Thyroid gland (tissue), 4 donors: ENCODE data around the gene ACAP2. TPM values are rescaled to one million over a fixed set of nuclear protein-coding genes. Genes with fewer than 3 reads are reported as not detected.

ENCODE experiments used
- DNase-seq, 2 donors: peaks; one replicate each; pipeline ENCODE4 v3.0.0-alpha.2; 2019
- H3K27ac ChIP-seq, 3 donors: fragments of 200-600 bp; sonication (generic); 1 replicate in 2 of 3; 2 replicates in 1 of 3; pipeline ENCODE4 v1.5.1; 2016 to 2019; ENCODE audit warnings: mild to moderate bottlenecking in 1 of 3, moderate library complexity in 1 of 3
- H3K27me3 ChIP-seq: fragments of 200-600 bp; sonication (generic); one replicate; pipeline ENCODE4 v1.5.1; 2019
- H3K36me3 ChIP-seq, 2 donors: fragments of 200-600 bp; sonication (generic); one replicate each; pipeline ENCODE4 v1.5.1; 2016 to 2019
- H3K4me1 ChIP-seq, 2 donors: fragments of 200-600 bp; sonication (generic); one replicate each; pipeline ENCODE4 v1.5.1; 2017 to 2019
- H3K4me3 ChIP-seq, 3 donors: fragments of 200-600 bp; sonication (generic); replicated peaks in 1 of 3; 1 replicate in 2 of 3; 2 replicates in 1 of 3; pipeline ENCODE4 v1.5.1; 2016; ENCODE audit warnings: mild to moderate bottlenecking in 1 of 3
- H3K9me3 ChIP-seq: fragments of 200-600 bp; sonication (generic); one replicate; pipeline ENCODE4 v1.5.1; 2017
- CTCF ChIP-seq, 6 experiments: fragments of 200-600 bp in 3 of 6; fragments of 450-650 bp in 3 of 6; sonication (generic) in 3 of 6; IDR thresholded peaks; one replicate each; pipeline ENCODE4 v1.5.1; 2016 to 2019; ENCODE audit warnings: antibody characterized with exemption in 6 of 6, mild to moderate bottlenecking in 2 of 6, inconsistent platforms in 1 of 6, moderate library complexity in 1 of 6
- POLR2A ChIP-seq, 2 donors: fragments of 450-650 bp; IDR thresholded peaks; one replicate each; pipeline ENCODE4 v1.6.1; 2017; ENCODE audit warnings: antibody characterized with exemption in 2 of 2, mild to moderate bottlenecking in 2 of 2, moderate library complexity in 1 of 2
- WGBS, 2 donors: methylation state at CpG; one replicate each; pipeline ENCODE4 v1.1.5; 2017; 5-methylcytosine and 5-hydroxymethylcytosine counted together
- intact Hi-C: fragments of 100-400 bp; cut with DNase I; formaldehyde crosslinking; loops from one replicate; pipeline ENCODE4 v1.15.1; 2023
- total RNA-seq, 4 donors: library from RNA; depleted of rRNA; stranded (reverse); fragments of >200 nt; gene quantifications; one replicate each; pipeline ENCODE4 v1.2.3, GENCODE V29; 2016

Gene ACAP2
- total RNA-seq, 4 donors from 2014 or later, result 61.7 to 685 (median 71.3) TPM

- Histone ChIP-seq H3K9me3 (no peaks in the 10 kb centered on the region), H3K27me3 (no peaks in the 10 kb centered on the region), H3K4me1 (peaks cover 0 to 2% of the 10 kb centered on the region in 2 donors), H3K36me3 (no peaks in the 10 kb centered on the region), H3K27ac (no peak overlapping the region), H3K4me3 (no peak overlapping the region)
- DNase-seq, result no peak
- 90 to 97% methylated on average over 4 of the region's 4 CpGs for WGBS, 2 donors
- no peak for TF ChIP-seq POLR2A (IDR thresholded peaks at IDR 0.05)
- TF ChIP-seq CTCF (IDR thresholded peaks at IDR 0.05), result no peak
- intact Hi-C loops, result no loop called here
Measured at GRCh38 chr3:195416795-195417194, 26.0 kb downstream of the ACAP2 start.

GRCh38 chr3:195411836-195412235 is 31.0 kb downstream of the ACAP2 start:
- peak in 1 of 2 donors; percentile 6 for DNase-seq
- TF ChIP-seq CTCF (IDR thresholded peaks at IDR 0.05), result no peak
- TF ChIP-seq POLR2A (IDR thresholded peaks at IDR 0.05), result no peak
- Histone ChIP-seq H3K4me1 (peaks cover 10 to 12% of the 10 kb centered on the region in 2 donors), H3K4me3 (no peak overlapping the region), H3K27ac (no peak overlapping the region), H3K27me3 (no peaks in the 10 kb centered on the region), H3K9me3 (no peaks in the 10 kb centered on the region), H3K36me3 (no peaks in the 10 kb centered on the region)
- intact Hi-C loops, result no loop called here

- Histone ChIP-seq H3K27me3 (no peaks in the 10 kb centered on the region), H3K27ac (no peak overlapping the region), H3K4me1 (peaks cover 10 to 12% of the 10 kb centered on the region in 2 donors), H3K36me3 (no peaks in the 10 kb centered on the region), H3K4me3 (no peak overlapping the region), H3K9me3 (no peaks in the 10 kb centered on the region)
- intact Hi-C loops, result no loop called here
- WGBS, 2 donors, result 92 to 97% methylated on average over 4 of the region's 4 CpGs
- DNase-seq, result no peak
- TF ChIP-seq CTCF (IDR thresholded peaks at IDR 0.05), result no peak
- TF ChIP-seq POLR2A (IDR thresholded peaks at IDR 0.05), result no peak
Measured at GRCh38 chr3:195410546-195410945, 32.3 kb downstream of the ACAP2 start.

GRCh38 chr3:195407531-195408409 is 35.0 kb downstream of the ACAP2 start:
- H3K4me3 ChIP-seq, result no peak overlapping the region
- H3K27me3 ChIP-seq, result no peaks in the 10 kb centered on the region
- no peak for DNase-seq
- H3K27ac ChIP-seq, result no peak overlapping the region
- H3K4me1 ChIP-seq, result peaks cover 10% of the 10 kb centered on the region in 2 donors
- TF ChIP-seq POLR2A (IDR thresholded peaks at IDR 0.05), result no peak
- no peak for TF ChIP-seq CTCF (IDR thresholded peaks at IDR 0.05)
- H3K36me3 ChIP-seq, result no peaks in the 10 kb centered on the region
- H3K9me3 ChIP-seq, result no peaks in the 10 kb centered on the region
- intact Hi-C loops, result no loop called here
- WGBS, 2 donors, result 89 to 94% methylated on average over 12 of the region's 12 CpGs

GRCh38 chr3:195405651-195406050 is 37.2 kb downstream of the ACAP2 start:
- H3K9me3 ChIP-seq, result no peaks in the 10 kb centered on the region
- WGBS, 2 donors, result 77 to 91% methylated on average over 2 of the region's 2 CpGs
- TF ChIP-seq CTCF (IDR thresholded peaks at IDR 0.05), result no peak
- no peak for TF ChIP-seq POLR2A (IDR thresholded peaks at IDR 0.05)
- peaks cover 10 to 15% of the 10 kb centered on the region in 2 donors for H3K4me1 ChIP-seq
- H3K4me3 ChIP-seq, result no peak overlapping the region
- DNase-seq, result no peak
- H3K27ac ChIP-seq, result no peak overlapping the region
- intact Hi-C loops, result no loop called here
- no peaks in the 10 kb centered on the region for H3K27me3 ChIP-seq
- H3K36me3 ChIP-seq, result no peaks in the 10 kb centered on the region
